22Rv1 (cell line): ENCODE results near the gene CAMK2G.
"Not testable (repeated sequence)": the region's sequence is repeated elsewhere in the genome, so short reads cannot be mapped to it uniquely, and the experiment has no call there.

ENCODE experiments used
- H3K27ac ChIP-seq: fragments of 450-650 bp; 2 replicates; pipeline ENCODE4 v1.5.1; 2017
- CTCF ChIP-seq: fragments of 450-650 bp; IDR thresholded peaks from 2 replicates; pipeline ENCODE4 v1.5.1; 2017; ENCODE audit warnings: mild to moderate bottlenecking
- ZFX ChIP-seq: fragments of 450-650 bp; IDR thresholded peaks from 2 replicates; pipeline ENCODE4 v1.6.1; 2017; ENCODE audit warnings: antibody characterized with exemption, borderline replicate concordance

The CAMK2G gene

GRCh38 chr10:73801253-73801590 is 73.1 kb downstream of the CAMK2G start:
- peak overlapping the region; percentile 31; the same call in 1 of the 2 replicates for H3K27ac ChIP-seq
- no peak for TF ChIP-seq ZFX
- TF ChIP-seq CTCF: no peak

GRCh38 chr10:73800560-73801252 is 73.6 kb downstream of the CAMK2G start:
- no peak for TF ChIP-seq ZFX
- no peak for TF ChIP-seq CTCF
- H3K27ac ChIP-seq: peak overlapping the region; percentile 31; the same call in 1 of the 2 replicates

- TF ChIP-seq CTCF (no peak), ZFX (no peak)
Measured at GRCh38 chr10:73799899-73800559, 74.3 kb downstream of the CAMK2G start.

GRCh38 chr10:73798927-73799560 is 75.3 kb downstream of the CAMK2G start:
- H3K27ac ChIP-seq: 0 out of 2 replicates have a peak overlapping the region, but pooled peaks have one; percentile 19
- no peak for TF ChIP-seq CTCF
- no peak for TF ChIP-seq ZFX

More at GRCh38 chr10:73799899-73800559, 74.3 kb downstream of the CAMK2G start:
- 0 out of 2 replicates have a peak overlapping the region, but pooled peaks have one; percentile 5 for H3K27ac ChIP-seq

- no peak for TF ChIP-seq CTCF
- no peak for TF ChIP-seq ZFX
- no peak overlapping the region for H3K27ac ChIP-seq
Measured at GRCh38 chr10:73798087-73798486, 76.3 kb downstream of the CAMK2G start.

- no peak for TF ChIP-seq ZFX
- TF ChIP-seq CTCF: no peak
- no peak overlapping the region for H3K27ac ChIP-seq
Measured at GRCh38 chr10:73797324-73798025, 76.9 kb downstream of the CAMK2G start.

GRCh38 chr10:73796766-73797165 is 77.6 kb downstream of the CAMK2G start:
- TF ChIP-seq ZFX (no peak), CTCF (no peak)
- no peak overlapping the region for H3K27ac ChIP-seq

GRCh38 chr10:73796035-73796434 is 78.3 kb downstream of the CAMK2G start:
- H3K27ac ChIP-seq: not testable (repeated sequence)

- not testable (repeated sequence) for H3K27ac ChIP-seq
Measured at GRCh38 chr10:73795491-73795890, 78.9 kb downstream of the CAMK2G start.
